Measurements from ENCODE around the gene ITGBL1.

The ITGBL1 gene

GRCh38 chr13:101552286-101552685, 99.8 kb downstream of the ITGBL1 start:
- Histone ChIP-seq H3K9me3 (ENCODE audit: insufficient read depth, low read depth, low read length) (no peaks in the 10 kb centered on the region), H3K27ac (ENCODE audit: low read length) (no peak overlapping the region), H3K4me1 (ENCODE audit: insufficient read depth, low read length) (no peaks in the 10 kb centered on the region), H3K27me3 (ENCODE audit: insufficient read depth, low read length) (no peaks in the 10 kb centered on the region), H3K9ac (ENCODE audit: low read depth, low read length) (no peak overlapping the region), H3K36me3 (ENCODE audit: insufficient read depth, low read depth, low read length) (no peaks in the 10 kb centered on the region), H3K4me3 (ENCODE audit: low read length) (no peak overlapping the region)

DNA sequence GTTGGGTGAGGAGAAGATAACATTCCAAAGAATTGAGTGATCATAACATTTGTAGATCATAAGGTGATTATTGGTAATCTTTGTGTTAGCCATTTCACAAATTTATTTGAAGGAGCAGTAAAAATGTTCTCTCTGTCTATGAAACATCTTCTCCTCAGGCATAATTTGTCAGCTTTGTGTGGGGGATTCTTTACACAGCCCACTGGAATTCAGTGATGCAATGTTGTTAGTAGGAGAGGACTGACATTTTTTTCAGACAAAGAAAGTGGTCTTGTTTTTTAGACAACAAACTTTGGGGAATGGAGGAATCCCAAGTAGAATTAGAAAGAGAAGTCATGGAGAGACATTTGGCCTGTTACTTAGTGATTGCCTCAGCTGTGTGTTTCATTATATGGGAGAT, 100.3 kb downstream of the ITGBL1 start:
- H3K27me3 ChIP-seq (ENCODE audit: insufficient read depth, low read length), result no peaks in the 10 kb centered on the region
- H3K4me3 ChIP-seq (ENCODE audit: low read length), result no peak overlapping the region
- H3K36me3 ChIP-seq (ENCODE audit: insufficient read depth, low read depth, low read length), result no peaks in the 10 kb centered on the region
- H3K27ac ChIP-seq (ENCODE audit: low read length), result no peak overlapping the region
- no peak overlapping the region for H3K9ac ChIP-seq (ENCODE audit: low read depth, low read length)
- H3K9me3 ChIP-seq (ENCODE audit: insufficient read depth, low read depth, low read length), result no peaks in the 10 kb centered on the region
- no peaks in the 10 kb centered on the region for H3K4me1 ChIP-seq (ENCODE audit: insufficient read depth, low read length)

- Histone ChIP-seq H3K36me3 (ENCODE audit: insufficient read depth, low read depth, low read length) (no peaks in the 10 kb centered on the region), H3K27me3 (ENCODE audit: insufficient read depth, low read length) (no peaks in the 10 kb centered on the region), H3K9me3 (ENCODE audit: insufficient read depth, low read depth, low read length) (no peaks in the 10 kb centered on the region), H3K4me3 (ENCODE audit: low read length) (no peak overlapping the region), H3K27ac (ENCODE audit: low read length) (no peak overlapping the region), H3K9ac (ENCODE audit: low read depth, low read length) (no peak overlapping the region), H3K4me1 (ENCODE audit: insufficient read depth, low read length) (no peaks in the 10 kb centered on the region)
Observed at GRCh38 chr13:101554420-101555125, 102.1 kb downstream of the ITGBL1 start.

DNA sequence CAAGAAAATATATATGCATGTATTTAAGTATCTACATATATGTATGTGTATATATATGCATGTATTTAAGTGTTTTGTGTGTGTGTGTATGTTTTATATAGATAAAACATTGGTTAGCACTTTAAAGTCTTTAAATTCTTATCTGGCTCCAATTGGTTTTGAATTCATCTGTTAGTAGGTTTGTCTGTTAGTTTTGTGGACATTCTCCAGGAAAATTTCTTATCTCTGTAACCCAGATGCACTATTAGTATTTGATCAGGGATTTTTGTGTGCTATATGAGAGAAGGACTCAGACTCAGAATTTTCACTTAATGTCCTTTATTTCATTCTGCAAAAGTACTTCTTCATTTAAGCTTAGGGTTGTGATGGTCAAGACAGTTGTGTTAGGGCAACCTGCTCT, 103.1 kb downstream of the ITGBL1 start:
- no peaks in the 10 kb centered on the region for H3K27me3 ChIP-seq (ENCODE audit: insufficient read depth, low read length)
- no peaks in the 10 kb centered on the region for H3K9me3 ChIP-seq (ENCODE audit: insufficient read depth, low read depth, low read length)
- H3K27ac ChIP-seq (ENCODE audit: low read length), result no peak overlapping the region
- H3K4me3 ChIP-seq (ENCODE audit: low read length), result no peak overlapping the region
- H3K9ac ChIP-seq (ENCODE audit: low read depth, low read length), result no peak overlapping the region
- no peaks in the 10 kb centered on the region for H3K36me3 ChIP-seq (ENCODE audit: insufficient read depth, low read depth, low read length)
- H3K4me1 ChIP-seq (ENCODE audit: insufficient read depth, low read length), result no peaks in the 10 kb centered on the region

GRCh38 chr13:101556676-101557123, 104.2 kb downstream of the ITGBL1 start:
- Histone ChIP-seq H3K27ac (ENCODE audit: low read length) (no peak overlapping the region), H3K4me3 (ENCODE audit: low read length) (no peak overlapping the region), H3K27me3 (ENCODE audit: insufficient read depth, low read length) (no peaks in the 10 kb centered on the region), H3K9me3 (ENCODE audit: insufficient read depth, low read depth, low read length) (no peaks in the 10 kb centered on the region), H3K36me3 (ENCODE audit: insufficient read depth, low read depth, low read length) (no peaks in the 10 kb centered on the region), H3K4me1 (ENCODE audit: insufficient read depth, low read length) (no peaks in the 10 kb centered on the region), H3K9ac (ENCODE audit: low read depth, low read length) (no peak overlapping the region)

GRCh38 chr13:101565317-101565716, 112.8 kb downstream of the ITGBL1 start:
- Histone ChIP-seq H3K9ac (ENCODE audit: low read depth, low read length) (no peak overlapping the region), H3K27me3 (ENCODE audit: insufficient read depth, low read length) (no peaks in the 10 kb centered on the region), H3K36me3 (ENCODE audit: insufficient read depth, low read depth, low read length) (no peaks in the 10 kb centered on the region), H3K4me1 (ENCODE audit: insufficient read depth, low read length) (no peaks in the 10 kb centered on the region), H3K9me3 (ENCODE audit: insufficient read depth, low read depth, low read length) (no peaks in the 10 kb centered on the region), H3K4me3 (ENCODE audit: low read length) (no peak overlapping the region), H3K27ac (ENCODE audit: low read length) (no peak overlapping the region)

GRCh38 chr13:101567841-101568240, 115.4 kb downstream of the ITGBL1 start:
- Histone ChIP-seq H3K9me3 (ENCODE audit: insufficient read depth, low read depth, low read length) (no peaks in the 10 kb centered on the region), H3K27ac (ENCODE audit: low read length) (no peak overlapping the region), H3K4me3 (ENCODE audit: low read length) (no peak overlapping the region), H3K4me1 (ENCODE audit: insufficient read depth, low read length) (no peaks in the 10 kb centered on the region), H3K27me3 (ENCODE audit: insufficient read depth, low read length) (no peaks in the 10 kb centered on the region), H3K36me3 (ENCODE audit: insufficient read depth, low read depth, low read length) (no peaks in the 10 kb centered on the region), H3K9ac (ENCODE audit: low read depth, low read length) (no peak overlapping the region)

GRCh38 chr13:101569807-101570206, 117.3 kb downstream of the ITGBL1 start:
- no peaks in the 10 kb centered on the region for H3K36me3 ChIP-seq (ENCODE audit: insufficient read depth, low read depth, low read length)
- no peak overlapping the region for H3K27ac ChIP-seq (ENCODE audit: low read length)
- no peak overlapping the region for H3K9ac ChIP-seq (ENCODE audit: low read depth, low read length)
- H3K4me1 ChIP-seq (ENCODE audit: insufficient read depth, low read length), result peaks cover 4% of the 10 kb centered on the region; the same call in 1 of the 2 replicates
- H3K4me3 ChIP-seq (ENCODE audit: low read length), result no peak overlapping the region
- no peaks in the 10 kb centered on the region for H3K9me3 ChIP-seq (ENCODE audit: insufficient read depth, low read depth, low read length)
- H3K27me3 ChIP-seq (ENCODE audit: insufficient read depth, low read length), result no peaks in the 10 kb centered on the region

DNA sequence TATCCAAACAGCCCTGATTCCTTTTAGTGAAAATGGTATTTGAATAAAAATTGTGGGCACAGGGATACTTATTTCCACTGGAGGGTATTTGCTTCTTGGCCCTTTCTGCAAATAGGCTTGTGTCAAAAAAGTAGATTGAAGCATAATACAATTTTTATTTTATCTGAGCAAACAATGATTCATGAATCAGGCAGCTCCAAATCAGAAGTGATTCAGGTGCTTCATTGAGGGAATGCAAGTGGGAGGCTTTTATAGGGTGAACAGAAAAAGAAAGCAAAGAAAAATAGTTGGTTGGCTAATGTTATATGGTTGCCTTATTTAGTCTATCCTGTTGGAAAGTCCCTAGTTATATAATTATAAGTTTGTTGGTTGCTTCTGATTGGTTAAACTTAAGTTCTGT, 117.9 kb downstream of the ITGBL1 start:
- no peaks in the 10 kb centered on the region for H3K36me3 ChIP-seq (ENCODE audit: insufficient read depth, low read depth, low read length)

GRCh38 chr13:101572456-101572855, 120.0 kb downstream of the ITGBL1 start:
- H3K9ac ChIP-seq (ENCODE audit: low read depth, low read length), result no peak overlapping the region
- H3K9me3 ChIP-seq (ENCODE audit: insufficient read depth, low read depth, low read length), result no peaks in the 10 kb centered on the region
- H3K36me3 ChIP-seq (ENCODE audit: insufficient read depth, low read depth, low read length), result no peaks in the 10 kb centered on the region
- H3K4me1 ChIP-seq (ENCODE audit: insufficient read depth, low read length), result peaks cover 4% of the 10 kb centered on the region; the same call in 1 of the 2 replicates
- H3K27me3 ChIP-seq (ENCODE audit: insufficient read depth, low read length), result no peaks in the 10 kb centered on the region
- no peak overlapping the region for H3K27ac ChIP-seq (ENCODE audit: low read length)
- no peak overlapping the region for H3K4me3 ChIP-seq (ENCODE audit: low read length)

More for the DNA sequence above, 117.9 kb downstream of the ITGBL1 start:
- Histone ChIP-seq H3K4me3 (ENCODE audit: low read length) (no peak overlapping the region), H3K9ac (ENCODE audit: low read depth, low read length) (no peak overlapping the region), H3K4me1 (ENCODE audit: insufficient read depth, low read length) (peaks cover 4% of the 10 kb centered on the region; the same call in 1 of the 2 replicates), H3K27ac (ENCODE audit: low read length) (no peak overlapping the region), H3K9me3 (ENCODE audit: insufficient read depth, low read depth, low read length) (no peaks in the 10 kb centered on the region), H3K27me3 (ENCODE audit: insufficient read depth, low read length) (no peaks in the 10 kb centered on the region)

GRCh38 chr13:101575581-101575980, 123.1 kb downstream of the ITGBL1 start:
- H3K27ac ChIP-seq (ENCODE audit: low read length), result no peak overlapping the region
- no peak overlapping the region for H3K4me3 ChIP-seq (ENCODE audit: low read length)
- no peaks in the 10 kb centered on the region for H3K36me3 ChIP-seq (ENCODE audit: insufficient read depth, low read depth, low read length)
- H3K4me1 ChIP-seq (ENCODE audit: insufficient read depth, low read length), result peaks cover 4% of the 10 kb centered on the region; the same call in 1 of the 2 replicates
- H3K27me3 ChIP-seq (ENCODE audit: insufficient read depth, low read length), result no peaks in the 10 kb centered on the region
- H3K9me3 ChIP-seq (ENCODE audit: insufficient read depth, low read depth, low read length), result no peaks in the 10 kb centered on the region
- H3K9ac ChIP-seq (ENCODE audit: low read depth, low read length), result no peak overlapping the region

DNA sequence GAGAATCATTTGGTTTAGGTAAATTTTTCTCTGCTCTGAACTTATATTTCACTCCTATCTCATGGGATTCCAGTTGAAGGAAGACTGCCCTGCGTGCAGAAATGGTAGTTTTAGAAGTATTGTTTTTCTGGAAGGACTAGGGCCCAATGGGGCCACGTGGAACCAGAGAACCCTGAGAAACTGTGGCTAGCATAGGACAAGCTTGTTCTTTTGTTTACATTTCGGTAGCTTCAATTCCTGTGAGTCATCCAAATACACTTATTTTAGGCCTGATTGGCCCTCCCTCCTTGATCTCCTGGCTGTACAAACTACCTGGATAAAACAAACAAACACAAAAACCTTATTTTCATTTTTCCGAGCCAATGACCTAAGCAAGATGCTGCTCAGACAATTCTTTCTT, 124.0 kb downstream of the ITGBL1 start:
- Histone ChIP-seq H3K27ac (ENCODE audit: low read length) (no peak overlapping the region), H3K9ac (ENCODE audit: low read depth, low read length) (no peak overlapping the region), H3K9me3 (ENCODE audit: insufficient read depth, low read depth, low read length) (no peaks in the 10 kb centered on the region), H3K36me3 (ENCODE audit: insufficient read depth, low read depth, low read length) (no peaks in the 10 kb centered on the region), H3K27me3 (ENCODE audit: insufficient read depth, low read length) (no peaks in the 10 kb centered on the region), H3K4me3 (ENCODE audit: low read length) (no peak overlapping the region), H3K4me1 (ENCODE audit: insufficient read depth, low read length) (peaks cover 4% of the 10 kb centered on the region; the same call in 1 of the 2 replicates)

All from iPS-20b (cell line).